ENCODE measurements around the gene UFD1. TPM values are rescaled to one million over a fixed set of nuclear protein-coding genes. Genes with fewer than 3 reads are reported as not detected.

The UFD1 gene
- total RNA-seq, 4 donors from 2014 or later = 4.9 to 57.2 (median 36.8) TPM

DNA sequence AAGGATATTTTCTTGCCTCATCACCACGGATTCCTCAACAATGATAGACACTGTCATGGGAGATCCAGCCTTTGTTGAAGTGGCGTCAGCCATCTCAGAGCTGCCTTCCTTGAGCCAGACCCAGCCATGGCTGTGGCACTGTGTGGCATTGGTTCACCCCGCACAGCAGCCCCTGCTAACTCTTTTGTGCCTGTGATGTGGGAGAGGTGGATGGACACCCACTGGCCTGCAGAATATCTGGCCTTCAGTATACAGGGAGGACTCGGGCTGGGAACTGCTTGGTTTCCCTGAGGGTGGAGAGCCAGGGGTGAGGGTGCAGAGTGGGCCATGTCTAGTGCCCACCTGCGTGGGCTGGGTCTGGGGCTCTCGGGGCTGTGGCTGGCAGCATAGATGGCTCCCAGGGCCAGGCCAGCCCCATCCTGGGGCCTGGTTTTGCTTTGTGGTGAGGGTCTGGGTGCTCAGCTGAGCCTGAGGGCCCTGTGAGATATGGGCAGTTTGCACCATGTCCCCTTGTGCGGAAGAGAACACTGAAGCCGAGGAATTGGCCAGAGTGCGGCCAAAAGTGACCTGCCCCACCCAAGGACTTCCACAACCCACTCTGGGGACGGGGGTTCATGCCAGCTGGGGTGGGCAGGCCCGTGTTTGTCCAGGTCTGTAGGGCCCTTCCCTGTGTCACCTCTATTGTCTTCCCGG is 39.1 kb upstream of the UFD1 start:
- no peak for DNase-seq
- no peak overlapping the region for H3K27ac ChIP-seq
- peaks cover 0 to 3% (median under 1%) of the 10 kb centered on the region in 4 donors for H3K4me1 ChIP-seq
- no peak overlapping the region for H3K4me3 ChIP-seq
- in situ Hi-C loops (cut with MboI; ENCODE audit: low pct_ligation_motif_present in 1 of 4, low pct_unique_long_range_greater_than_20kb in 1 of 4, low sequenced_read_pairs in 3 of 4) = no loop called here
- H3K27me3 ChIP-seq = peaks cover 11% of the 10 kb centered on the region
- intact Hi-C loops (cut with DNase I; ENCODE audit: low total_unique reads) = no loop called here
- no peaks in the 10 kb centered on the region for H3K36me3 ChIP-seq
- 94% methylated on average over 12 of the region's 12 CpGs; no CpG with 5 or more reads in 1 of the 2 donors for WGBS, 2 donors (ENCODE audit: low coverage in 1 of 2)
- TF ChIP-seq POLR2AphosphoS5 (IDR thresholded peaks at IDR 0.05) (no peak), EP300 (IDR thresholded peaks at IDR 0.05; ENCODE audit: low read depth) (no peak), POLR2A (IDR thresholded peaks at IDR 0.05) (no peak)
- TF ChIP-seq, protein P1, sequence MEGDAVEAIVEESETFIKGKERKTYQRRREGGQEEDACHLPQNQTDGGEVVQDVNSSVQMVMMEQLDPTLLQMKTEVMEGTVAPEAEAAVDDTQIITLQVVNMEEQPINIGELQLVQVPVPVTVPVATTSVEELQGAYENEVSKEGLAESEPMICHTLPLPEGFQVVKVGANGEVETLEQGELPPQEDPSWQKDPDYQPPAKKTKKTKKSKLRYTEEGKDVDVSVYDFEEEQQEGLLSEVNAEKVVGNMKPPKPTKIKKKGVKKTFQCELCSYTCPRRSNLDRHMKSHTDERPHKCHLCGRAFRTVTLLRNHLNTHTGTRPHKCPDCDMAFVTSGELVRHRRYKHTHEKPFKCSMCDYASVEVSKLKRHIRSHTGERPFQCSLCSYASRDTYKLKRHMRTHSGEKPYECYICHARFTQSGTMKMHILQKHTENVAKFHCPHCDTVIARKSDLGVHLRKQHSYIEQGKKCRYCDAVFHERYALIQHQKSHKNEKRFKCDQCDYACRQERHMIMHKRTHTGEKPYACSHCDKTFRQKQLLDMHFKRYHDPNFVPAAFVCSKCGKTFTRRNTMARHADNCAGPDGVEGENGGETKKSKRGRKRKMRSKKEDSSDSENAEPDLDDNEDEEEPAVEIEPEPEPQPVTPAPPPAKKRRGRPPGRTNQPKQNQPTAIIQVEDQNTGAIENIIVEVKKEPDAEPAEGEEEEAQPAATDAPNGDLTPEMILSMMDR (IDR thresholded peaks at IDR 0.05) = no peak
- H3K9me3 ChIP-seq = no peaks in the 10 kb centered on the region

DNA sequence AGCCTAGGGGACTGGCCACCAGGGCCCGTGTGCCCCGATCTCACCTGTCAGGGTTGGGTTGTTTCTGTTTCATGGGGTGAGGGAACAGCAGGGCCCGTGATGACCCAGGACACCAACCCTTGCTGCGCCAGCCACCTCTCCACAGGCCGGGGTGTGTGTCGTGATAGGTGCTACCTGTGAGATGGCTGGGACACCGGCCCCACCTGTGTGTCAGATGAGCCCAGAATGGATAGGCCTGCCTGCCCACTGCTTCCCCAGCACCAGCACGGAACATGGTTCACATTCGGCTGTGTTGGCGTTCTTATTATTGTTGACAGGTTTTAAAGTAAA is 38.1 kb upstream of the UFD1 start:
- Histone ChIP-seq H3K27ac (no peak overlapping the region), H3K27me3 (peaks cover 2% of the 10 kb centered on the region), H3K4me1 (no peaks in the 10 kb centered on the region), H3K36me3 (no peaks in the 10 kb centered on the region), H3K4me3 (no peak overlapping the region), H3K9me3 (no peaks in the 10 kb centered on the region)
- intact Hi-C loops (cut with DNase I; ENCODE audit: low total_unique reads) = no loop called here
- 95% methylated on average over 10 of the region's 10 CpGs; no CpG with 5 or more reads in 1 of the 2 donors for WGBS, 2 donors (ENCODE audit: low coverage in 1 of 2)
- in situ Hi-C loops (cut with MboI; ENCODE audit: low pct_ligation_motif_present in 1 of 4, low pct_unique_long_range_greater_than_20kb in 1 of 4, low sequenced_read_pairs in 3 of 4) = no loop called here
- TF ChIP-seq EP300 (IDR thresholded peaks at IDR 0.05; ENCODE audit: low read depth) (no peak), POLR2AphosphoS5 (IDR thresholded peaks at IDR 0.05) (no peak), POLR2A (IDR thresholded peaks at IDR 0.05) (no peak)
- TF ChIP-seq, protein P1 (IDR thresholded peaks at IDR 0.05) = no peak
- DNase-seq = no peak

DNA sequence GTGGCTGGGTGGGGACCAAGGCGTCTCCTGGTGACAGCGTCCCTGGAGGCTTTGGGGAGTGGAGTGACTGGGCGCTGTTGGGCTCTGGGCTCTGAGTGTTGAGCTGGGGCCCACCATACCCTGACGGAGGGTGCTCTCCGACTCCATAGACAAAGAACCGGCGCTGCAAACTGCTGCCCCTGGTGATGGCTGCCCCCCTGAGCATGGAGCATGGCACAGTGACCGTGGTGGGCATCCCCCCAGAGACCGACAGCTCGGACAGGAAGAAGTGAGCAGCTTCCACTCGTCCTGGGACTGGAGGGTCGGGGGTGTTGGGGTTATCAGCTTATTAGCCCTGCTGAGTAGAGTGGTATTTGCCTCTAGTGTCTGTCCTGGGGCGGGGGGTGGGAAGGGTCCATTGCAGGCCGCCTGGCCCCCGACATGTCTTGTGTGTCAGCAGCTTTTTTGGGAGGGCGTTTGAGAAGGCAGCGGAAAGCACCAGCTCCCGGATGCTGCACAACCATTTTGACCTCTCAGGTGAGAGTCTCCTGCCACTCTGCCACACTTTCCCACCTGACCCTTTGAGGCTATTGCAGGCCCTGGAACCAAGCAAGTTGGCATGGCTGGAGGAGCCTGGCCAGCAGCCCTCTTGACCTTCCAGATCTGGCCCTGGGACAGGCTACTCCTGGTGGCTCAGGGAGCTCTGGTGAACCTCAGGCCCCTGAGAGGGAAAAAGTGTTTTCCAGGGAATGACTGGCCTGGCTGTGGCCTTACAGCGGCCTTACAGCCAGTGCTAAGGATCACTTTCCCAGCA is 37.6 kb upstream of the UFD1 start:
- Histone ChIP-seq H3K36me3 (no peaks in the 10 kb centered on the region), H3K9me3 (no peaks in the 10 kb centered on the region), H3K4me1 (no peaks in the 10 kb centered on the region), H3K27ac (no peak overlapping the region), H3K4me3 (no peak overlapping the region), H3K27me3 (no peaks in the 10 kb centered on the region)
- in situ Hi-C loops (cut with MboI; ENCODE audit: low pct_ligation_motif_present in 1 of 4, low pct_unique_long_range_greater_than_20kb in 1 of 4, low sequenced_read_pairs in 3 of 4) = no loop called here
- DNase-seq = no peak
- intact Hi-C loops (cut with DNase I; ENCODE audit: low total_unique reads) = no loop called here
- WGBS, 2 donors (ENCODE audit: low coverage in 1 of 2) = 91% methylated on average over 19 of the region's 19 CpGs; no CpG with 5 or more reads in 1 of the 2 donors
- TF ChIP-seq, protein P1 (IDR thresholded peaks at IDR 0.05) = no peak
- TF ChIP-seq POLR2AphosphoS5 (IDR thresholded peaks at IDR 0.05) (no peak), POLR2A (IDR thresholded peaks at IDR 0.05) (no peak), EP300 (IDR thresholded peaks at IDR 0.05; ENCODE audit: low read depth) (no peak)

DNA sequence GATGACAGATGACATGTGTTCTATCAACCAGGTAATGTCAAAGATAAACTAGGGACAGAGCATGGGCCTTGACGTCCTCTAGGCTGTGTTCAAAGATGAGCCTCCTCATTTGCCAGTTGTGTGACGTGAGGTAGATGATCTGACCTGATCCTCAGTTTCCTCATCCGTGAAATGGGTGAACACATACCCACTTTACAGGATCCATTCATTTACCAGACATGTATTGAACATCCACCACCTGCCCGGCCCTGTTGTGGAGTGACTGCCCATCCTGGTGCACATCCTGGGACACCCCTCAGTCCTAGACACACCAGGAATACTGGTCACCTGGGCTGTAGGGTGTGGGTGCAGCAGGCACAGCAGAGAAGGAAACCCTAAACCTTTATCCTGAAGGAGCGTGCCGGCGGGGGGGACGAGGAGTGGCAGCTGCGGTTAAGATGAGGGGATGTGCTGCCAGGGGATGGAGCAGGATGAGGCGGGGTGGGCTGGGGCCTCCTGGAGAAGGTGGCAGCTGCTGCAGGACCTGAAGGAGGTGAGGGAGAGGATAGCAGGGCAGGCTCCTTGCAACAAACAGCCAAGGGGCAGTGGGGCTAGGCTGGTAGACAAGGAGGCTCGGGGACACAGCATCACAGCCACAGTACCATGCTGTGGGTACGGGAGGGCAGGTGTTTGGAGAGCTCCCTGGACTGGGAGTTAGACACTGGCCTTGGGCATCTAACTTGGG is 36.8 kb upstream of the UFD1 start:
- no peak overlapping the region for H3K4me3 ChIP-seq
- TF ChIP-seq, protein P1 (IDR thresholded peaks at IDR 0.05) = no peak
- TF ChIP-seq POLR2AphosphoS5 (IDR thresholded peaks at IDR 0.05) = no peak
- TF ChIP-seq POLR2A (IDR thresholded peaks at IDR 0.05) = no peak
- TF ChIP-seq EP300 (IDR thresholded peaks at IDR 0.05; ENCODE audit: low read depth) = no peak
- in situ Hi-C loops (cut with MboI; ENCODE audit: low pct_ligation_motif_present in 1 of 4, low pct_unique_long_range_greater_than_20kb in 1 of 4, low sequenced_read_pairs in 3 of 4) (no loop called here), intact Hi-C loops (cut with DNase I; ENCODE audit: low total_unique reads) (no loop called here)
- H3K9me3 ChIP-seq = no peaks in the 10 kb centered on the region
- no peaks in the 10 kb centered on the region for H3K4me1 ChIP-seq
- no peaks in the 10 kb centered on the region for H3K36me3 ChIP-seq
- WGBS, 2 donors (ENCODE audit: low coverage in 1 of 2) = 94 to 100% methylated on average over 1 to 12 of the region's 12 CpGs
- DNase-seq = no peak
- no peaks in the 10 kb centered on the region for H3K27me3 ChIP-seq
- H3K27ac ChIP-seq = no peak overlapping the region
